ENCODE results near the gene KRT5. TPM values are rescaled to one million over a fixed set of nuclear protein-coding genes. Genes with fewer than 3 reads are reported as not detected.

The KRT5 gene
- total and polyA plus RNA-seq, 2 donors (not counting 1 experiment from before 2014, with no cell fraction given): 0.82 TPM; not detected in 1

DNA sequence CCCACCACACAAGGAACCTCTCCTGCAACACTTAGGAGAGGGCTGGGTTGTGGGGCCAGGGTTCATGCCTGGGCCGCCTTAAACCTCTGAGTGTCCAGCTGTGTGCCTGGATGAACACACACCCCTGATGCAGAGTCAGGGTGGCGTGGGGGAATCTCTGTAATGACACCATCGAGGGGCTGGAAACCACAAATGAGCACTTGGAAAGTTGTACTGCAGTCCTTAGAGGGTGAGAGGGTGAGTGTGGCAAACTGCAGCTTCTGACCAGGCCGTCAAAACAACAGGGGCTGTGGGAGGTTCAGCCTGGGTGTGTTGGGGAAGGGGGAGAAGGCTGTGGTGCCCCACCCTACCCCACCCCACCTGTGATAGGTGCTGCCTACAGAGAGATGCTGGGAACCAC lies 12.4 kb upstream of the KRT5 start:
- H3K9me3 ChIP-seq (ENCODE audit: control insufficient read depth, insufficient read depth, low read depth, low read length): no peaks in the 10 kb centered on the region
- no peak overlapping the region for H3K9ac ChIP-seq (ENCODE audit: insufficient read depth, low read length)
- no peaks in the 10 kb centered on the region for H4K20me1 ChIP-seq (ENCODE audit: control insufficient read depth, extremely low read depth, insufficient read depth, low read length)
- no peak overlapping the region for H2AFZ ChIP-seq (ENCODE audit: low read length)
- no peak for DNase-seq (ENCODE audit: low read depth in 2 of 2)
- H3K36me3 ChIP-seq (ENCODE audit: control insufficient read depth, insufficient read depth, low read length): no peaks in the 10 kb centered on the region
- no peaks in the 10 kb centered on the region for H3K4me1 ChIP-seq (ENCODE audit: control insufficient read depth, extremely low read depth, insufficient read depth, low read length)
- H3K79me2 ChIP-seq (ENCODE audit: control insufficient read depth, insufficient read depth, low read length): no peaks in the 10 kb centered on the region
- no peak overlapping the region for H3K4me2 ChIP-seq (ENCODE audit: extremely low read depth, insufficient read depth, low read length)
- peaks cover 2% of the 10 kb centered on the region for H3K27me3 ChIP-seq (ENCODE audit: control insufficient read depth, insufficient read depth, low read length)
- H3K4me3 ChIP-seq (replicated peaks in 1 of 4; ENCODE audit: control extremely low read depth in 1 of 4, insufficient read depth in 1 of 4, low read depth in 3 of 4, low read length in 4 of 4): no peak overlapping the region
- TF ChIP-seq, protein P1, sequence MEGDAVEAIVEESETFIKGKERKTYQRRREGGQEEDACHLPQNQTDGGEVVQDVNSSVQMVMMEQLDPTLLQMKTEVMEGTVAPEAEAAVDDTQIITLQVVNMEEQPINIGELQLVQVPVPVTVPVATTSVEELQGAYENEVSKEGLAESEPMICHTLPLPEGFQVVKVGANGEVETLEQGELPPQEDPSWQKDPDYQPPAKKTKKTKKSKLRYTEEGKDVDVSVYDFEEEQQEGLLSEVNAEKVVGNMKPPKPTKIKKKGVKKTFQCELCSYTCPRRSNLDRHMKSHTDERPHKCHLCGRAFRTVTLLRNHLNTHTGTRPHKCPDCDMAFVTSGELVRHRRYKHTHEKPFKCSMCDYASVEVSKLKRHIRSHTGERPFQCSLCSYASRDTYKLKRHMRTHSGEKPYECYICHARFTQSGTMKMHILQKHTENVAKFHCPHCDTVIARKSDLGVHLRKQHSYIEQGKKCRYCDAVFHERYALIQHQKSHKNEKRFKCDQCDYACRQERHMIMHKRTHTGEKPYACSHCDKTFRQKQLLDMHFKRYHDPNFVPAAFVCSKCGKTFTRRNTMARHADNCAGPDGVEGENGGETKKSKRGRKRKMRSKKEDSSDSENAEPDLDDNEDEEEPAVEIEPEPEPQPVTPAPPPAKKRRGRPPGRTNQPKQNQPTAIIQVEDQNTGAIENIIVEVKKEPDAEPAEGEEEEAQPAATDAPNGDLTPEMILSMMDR (conservative IDR thresholded peaks at IDR 0.05 in 1 of 2, IDR thresholded peaks at IDR 0.05 in 1 of 2; ENCODE audit: low read depth in 1 of 2, low read length in 2 of 2): no peak
- no peak for TF ChIP-seq EZH2 (IDR thresholded peaks at IDR 0.05; ENCODE audit: low read length, missing control alignments)
- no peak overlapping the region for H3K27ac ChIP-seq (ENCODE audit: insufficient read depth, low read length)

DNA sequence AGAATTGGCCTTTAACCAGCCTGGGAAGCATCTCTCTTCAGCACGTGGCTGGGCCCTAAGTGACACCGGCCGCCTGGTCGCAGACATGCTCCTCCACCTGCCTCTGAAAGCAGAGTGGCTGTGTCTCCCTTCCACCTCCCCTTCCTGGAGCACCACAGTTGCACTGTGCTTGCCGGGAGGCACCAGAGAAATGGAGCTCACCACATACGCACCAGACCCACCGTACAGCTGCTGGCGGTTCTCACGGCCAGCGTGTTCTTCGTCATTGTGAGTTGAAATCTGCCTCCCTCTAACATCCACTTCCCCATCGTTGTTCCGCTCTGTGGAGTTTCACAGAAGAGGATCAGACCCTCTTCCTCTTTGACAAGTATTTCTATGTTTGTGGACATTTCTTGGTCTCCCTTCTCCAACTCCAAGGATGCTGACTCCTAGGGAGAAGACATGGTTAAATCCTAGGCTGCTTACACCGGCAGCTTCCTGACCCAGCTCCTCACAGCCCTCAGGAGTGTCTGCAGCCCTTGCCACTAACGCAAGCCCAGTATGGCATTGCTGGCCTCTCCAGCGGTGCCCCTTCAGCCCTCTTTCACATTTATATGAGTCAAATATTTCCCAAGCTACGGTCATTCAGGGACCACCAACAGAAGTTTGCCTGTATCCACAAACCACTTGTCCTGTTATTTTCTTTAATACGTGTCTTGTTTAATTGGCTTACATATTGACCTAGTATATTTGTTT lies 11.5 kb upstream of the KRT5 start:
- H3K4me2 ChIP-seq (ENCODE audit: extremely low read depth, insufficient read depth, low read length): no peak overlapping the region
- no peaks in the 10 kb centered on the region for H3K36me3 ChIP-seq (ENCODE audit: control insufficient read depth, insufficient read depth, low read length)
- TF ChIP-seq, protein P1 (conservative IDR thresholded peaks at IDR 0.05 in 1 of 2, IDR thresholded peaks at IDR 0.05 in 1 of 2; ENCODE audit: low read depth in 1 of 2, low read length in 2 of 2): no peak
- no peak for TF ChIP-seq EZH2 (IDR thresholded peaks at IDR 0.05; ENCODE audit: low read length, missing control alignments)
- H3K79me2 ChIP-seq (ENCODE audit: control insufficient read depth, insufficient read depth, low read length): no peaks in the 10 kb centered on the region
- H4K20me1 ChIP-seq (ENCODE audit: control insufficient read depth, extremely low read depth, insufficient read depth, low read length): no peaks in the 10 kb centered on the region
- H3K27ac ChIP-seq (ENCODE audit: insufficient read depth, low read length): no peak overlapping the region
- H2AFZ ChIP-seq (ENCODE audit: low read length): no peak overlapping the region
- H3K4me3 ChIP-seq (replicated peaks in 1 of 4; ENCODE audit: control extremely low read depth in 1 of 4, insufficient read depth in 1 of 4, low read depth in 3 of 4, low read length in 4 of 4): no peak overlapping the region
- H3K9ac ChIP-seq (ENCODE audit: insufficient read depth, low read length): no peak overlapping the region
- peaks cover 2% of the 10 kb centered on the region for H3K27me3 ChIP-seq (ENCODE audit: control insufficient read depth, insufficient read depth, low read length)
- no peaks in the 10 kb centered on the region for H3K4me1 ChIP-seq (ENCODE audit: control insufficient read depth, extremely low read depth, insufficient read depth, low read length)
- DNase-seq (ENCODE audit: low read depth in 2 of 2): no peak
- H3K9me3 ChIP-seq (ENCODE audit: control insufficient read depth, insufficient read depth, low read depth, low read length): no peaks in the 10 kb centered on the region

- Histone ChIP-seq H3K27ac (ENCODE audit: insufficient read depth, low read length) (no peak overlapping the region), H3K4me1 (ENCODE audit: control insufficient read depth, extremely low read depth, insufficient read depth, low read length) (no peaks in the 10 kb centered on the region), H3K36me3 (ENCODE audit: control insufficient read depth, insufficient read depth, low read length) (no peaks in the 10 kb centered on the region), H3K4me2 (ENCODE audit: extremely low read depth, insufficient read depth, low read length) (no peak overlapping the region), H4K20me1 (ENCODE audit: control insufficient read depth, extremely low read depth, insufficient read depth, low read length) (no peaks in the 10 kb centered on the region), H3K4me3 (replicated peaks in 1 of 4; ENCODE audit: control extremely low read depth in 1 of 4, insufficient read depth in 1 of 4, low read depth in 3 of 4, low read length in 4 of 4) (no peak overlapping the region), H2AFZ (ENCODE audit: low read length) (no peak overlapping the region), H3K27me3 (ENCODE audit: control insufficient read depth, insufficient read depth, low read length) (peaks cover 2% of the 10 kb centered on the region), H3K9me3 (ENCODE audit: control insufficient read depth, insufficient read depth, low read depth, low read length) (no peaks in the 10 kb centered on the region), H3K79me2 (ENCODE audit: control insufficient read depth, insufficient read depth, low read length) (no peaks in the 10 kb centered on the region), H3K9ac (ENCODE audit: insufficient read depth, low read length) (no peak overlapping the region)
- TF ChIP-seq, protein P1 (conservative IDR thresholded peaks at IDR 0.05 in 1 of 2, IDR thresholded peaks at IDR 0.05 in 1 of 2; ENCODE audit: low read depth in 1 of 2, low read length in 2 of 2): no peak
- no peak for TF ChIP-seq EZH2 (IDR thresholded peaks at IDR 0.05; ENCODE audit: low read length, missing control alignments)
- DNase-seq (ENCODE audit: low read depth in 2 of 2): no peak
These were observed 10.7 kb upstream of the KRT5 start for GRCh38 chr12:52530905-52531304.
